Measurements from ENCODE around the gene ZNRF1.
"Not testable (repeated sequence)": the region's sequence is repeated elsewhere in the genome, so short reads cannot be mapped to it uniquely, and the experiment has no call there.

ZNRF1 gene

GRCh38 chr16:75078886-75079285, 80.1 kb downstream of the ZNRF1 start:
- DNase-seq (ENCODE audit: low read depth, low spot score), result no peak

- DNase-seq (ENCODE audit: low read depth, low spot score), result no peak
Observed at GRCh38 chr16:75079346-75079926, 80.6 kb downstream of the ZNRF1 start.

GRCh38 chr16:75080205-75081029, 81.6 kb downstream of the ZNRF1 start:
- no peak for DNase-seq (ENCODE audit: low read depth, low spot score)

GRCh38 chr16:75081179-75081859, 82.5 kb downstream of the ZNRF1 start:
- no peak for DNase-seq (ENCODE audit: low read depth, low spot score)

- DNase-seq (ENCODE audit: low read depth, low spot score), result no peak
Observed at GRCh38 chr16:75083813-75084212, 85.0 kb downstream of the ZNRF1 start.

- no peak for DNase-seq (ENCODE audit: low read depth, low spot score)
Observed at GRCh38 chr16:75085556-75085955, 86.7 kb downstream of the ZNRF1 start.

GRCh38 chr16:75086281-75086680, 87.5 kb downstream of the ZNRF1 start:
- no peak for DNase-seq (ENCODE audit: low read depth, low spot score)

- no peak for DNase-seq (ENCODE audit: low read depth, low spot score)
Observed at GRCh38 chr16:75086688-75087374, 88.0 kb downstream of the ZNRF1 start.

GRCh38 chr16:75087375-75087979, 88.7 kb downstream of the ZNRF1 start:
- DNase-seq (ENCODE audit: low read depth, low spot score), result no peak

- DNase-seq (ENCODE audit: low read depth, low spot score), result no peak
Observed at GRCh38 chr16:75088216-75088615, 89.4 kb downstream of the ZNRF1 start.

- no peak for DNase-seq (ENCODE audit: low read depth, low spot score)
Observed at GRCh38 chr16:75088934-75089333, 90.1 kb downstream of the ZNRF1 start.

- DNase-seq (ENCODE audit: low read depth, low spot score), result no peak
Observed at GRCh38 chr16:75089486-75090202, 90.8 kb downstream of the ZNRF1 start.

GRCh38 chr16:75090899-75091298, 92.1 kb downstream of the ZNRF1 start:
- DNase-seq (ENCODE audit: low read depth, low spot score), result not testable (repeated sequence)

- DNase-seq (ENCODE audit: low read depth, low spot score), result not testable (repeated sequence)
Observed at GRCh38 chr16:75091619-75092018, 92.8 kb downstream of the ZNRF1 start.

- no peak for DNase-seq (ENCODE audit: low read depth, low spot score)
Observed at GRCh38 chr16:75092777-75093176, 94.0 kb downstream of the ZNRF1 start.

GRCh38 chr16:75093598-75094540, 95.0 kb downstream of the ZNRF1 start:
- DNase-seq (ENCODE audit: low read depth, low spot score), result no peak

- no peak for DNase-seq (ENCODE audit: low read depth, low spot score)
Observed at GRCh38 chr16:75095204-75095621, 96.4 kb downstream of the ZNRF1 start.

- DNase-seq (ENCODE audit: low read depth, low spot score), result no peak
Observed at GRCh38 chr16:75096656-75097055, 97.8 kb downstream of the ZNRF1 start.

- no peak for DNase-seq (ENCODE audit: low read depth, low spot score)
Observed at GRCh38 chr16:75097191-75097761, 98.5 kb downstream of the ZNRF1 start.

Data from smooth muscle cell of the brain vasculature (primary cell).